GM11168 (cell line): ENCODE results near the gene REG4.

Experiments
- in situ Hi-C: fragments of 300-500 bp; cut with MboI; formaldehyde crosslinking; loops from one replicate; pipeline ENCODE4 v1.12.0; 2022; ENCODE audit warnings: low sequenced_read_pairs; ENCODE audit not compliant: unreplicated experiment

REG4 gene

GRCh38 chr1:119745034-119745433, 66.2 kb downstream of the REG4 start:
- in situ Hi-C loops = no loop called here

GRCh38 chr1:119744598-119744942, 66.7 kb downstream of the REG4 start:
- in situ Hi-C loops = no loop called here
